ENCODE data around the gene KLRF1.

GRCh38 chr12:9792961-9793617 is 34.2 kb upstream of the KLRF1 start:
- TF ChIP-seq EZH2 (IDR thresholded peaks at IDR 0.05; ENCODE audit: borderline replicate concordance, insufficient read depth, low read length, poor library complexity, severe bottlenecking) = no peak
- TF ChIP-seq CTCF (IDR thresholded peaks at IDR 0.05; ENCODE audit: poor library complexity, severe bottlenecking) = no peak
- TF ChIP-seq EP300 (conservative IDR thresholded peaks at IDR 0.05; ENCODE audit: poor library complexity, severe bottlenecking) = no peak
- TF ChIP-seq POLR2AphosphoS5 (IDR thresholded peaks at IDR 0.05) = no peak
- TF ChIP-seq REST (IDR thresholded peaks at IDR 0.05; ENCODE audit: borderline replicate concordance) = no peak
- no peak for TF ChIP-seq RAD21 (conservative IDR thresholded peaks at IDR 0.05)
- no peak for TF ChIP-seq SMC3 (conservative IDR thresholded peaks at IDR 0.05; ENCODE audit: poor library complexity)
- no peak for TF ChIP-seq TAF1 (IDR thresholded peaks at IDR 0.05; ENCODE audit: low read depth)
- TF ChIP-seq MXI1 (conservative IDR thresholded peaks at IDR 0.05; ENCODE audit: poor library complexity, severe bottlenecking) = no peak

All from neural cell (in vitro differentiated cells).